A549 (cell line): ENCODE measurements around the gene PUDP.

Source experiments
- CTCF ChIP-seq: fragments of >200 bp; sonication (Bioruptor Twin); formaldehyde crosslinking; IDR thresholded peaks from 3 replicates; pipeline ENCODE4 v1.5.1; 2016
- EHMT2 ChIP-seq: fragments of 200-600 bp; sonication (generic); IDR thresholded peaks from 2 replicates; pipeline ENCODE4 v1.6.1; 2016; ENCODE audit warnings: antibody characterized with exemption, low read depth, mild to moderate bottlenecking, moderate library complexity
- EP300 ChIP-seq, 2 experiments: fragments of >200 bp; sonication (Bioruptor Twin); formaldehyde crosslinking; IDR thresholded peaks; 2 replicates in 1 of 2; 3 replicates in 1 of 2; pipeline ENCODE4 v1.6.1; 2016 to 2017
- JUN ChIP-seq, 2 experiments: fragments of >200 bp; sonication (Bioruptor Twin); formaldehyde crosslinking; IDR thresholded peaks; 2 replicates in 1 of 2; 3 replicates in 1 of 2; pipeline ENCODE4 v1.6.1; 2016 to 2017
- JUNB ChIP-seq: fragments of >200 bp; sonication (Bioruptor Twin); formaldehyde crosslinking; IDR thresholded peaks from 2 replicates; pipeline ENCODE4 v1.6.1; 2016
- NFE2L2 ChIP-seq: fragments of 150-350 bp; conservative IDR thresholded peaks from 2 replicates; pipeline ENCODE4 v1.6.1; 2014; ENCODE audit warnings: low read length
- PBX3 ChIP-seq: IDR thresholded peaks from 2 replicates; pipeline ENCODE4 v1.6.1; 2012
- POLR2A ChIP-seq: IDR thresholded peaks from 2 replicates; pipeline ENCODE4 v1.6.1; 2012; ENCODE audit warnings: mild to moderate bottlenecking, low read length
- RAD21 ChIP-seq, 2 experiments: fragments of >200 bp in 1 of 2; sonication (Bioruptor Twin) in 1 of 2; formaldehyde crosslinking in 1 of 2; IDR thresholded peaks in 1 of 2; conservative IDR thresholded peaks in 1 of 2; 2 replicates in 1 of 2; 3 replicates in 1 of 2; pipeline ENCODE4 v1.6.1; 2012 to 2018; ENCODE audit warnings: inconsistent platforms in 1 of 2
- SMC3 ChIP-seq: fragments of >200 bp; sonication (Bioruptor Twin); formaldehyde crosslinking; IDR thresholded peaks from 3 replicates; pipeline ENCODE4 v1.6.1; 2018; ENCODE audit warnings: inconsistent platforms
- TFCP2L1 ChIP-seq: fragments of 250-450 bp; sonication (Bioruptor Pico); IDR thresholded peaks from 2 replicates; pipeline ENCODE4 v1.5.0; 2021; ENCODE audit warnings: mild to moderate bottlenecking
- USF2 ChIP-seq: fragments of 450-650 bp; IDR thresholded peaks from 2 replicates; pipeline ENCODE4 v1.6.1; 2014; ENCODE audit warnings: antibody characterized with exemption
- TF ChIP-seq, protein P1 (sequence below): IDR thresholded peaks from 2 replicates; pipeline ENCODE4 v1.6.1; 2012

GRCh38 chrX:7145454-7145853 lies 2.5 kb downstream of the PUDP start:
- TF ChIP-seq, protein P1, sequence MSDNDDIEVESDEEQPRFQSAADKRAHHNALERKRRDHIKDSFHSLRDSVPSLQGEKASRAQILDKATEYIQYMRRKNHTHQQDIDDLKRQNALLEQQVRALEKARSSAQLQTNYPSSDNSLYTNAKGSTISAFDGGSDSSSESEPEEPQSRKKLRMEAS: no peak
- TF ChIP-seq CTCF (no peak), POLR2A (no peak), JUN (IDR thresholded peaks at IDR 0.05) (no peak), PBX3 (no peak), JUNB (no peak), EHMT2 (no peak), RAD21 (conservative IDR thresholded peaks at IDR 0.05 in 1 of 2, IDR thresholded peaks at IDR 0.05 in 1 of 2) (no peak), TFCP2L1 (CRISPR knock-in tag) (no peak), SMC3 (no peak), NFE2L2 (no peak), EP300 (IDR thresholded peaks at IDR 0.05) (no peak), USF2 (no peak)
